Left lung (tissue), 10 donors: ENCODE results near the gene PPP2R2C. TPM values are rescaled to one million over a fixed set of nuclear protein-coding genes. Genes with fewer than 3 reads are reported as not detected.

Experiments used
- ATAC-seq: fragments of 200-7000 bp; cut with Tn5 transposase; one replicate; pipeline ENCODE4 v1.9.1; 2020; ENCODE audit warnings: moderate library complexity
- DNase-seq, 4 donors: peaks; one replicate each; pipeline ENCODE4 v3.0.0-alpha.2; 2013 to 2020
- H3K27ac ChIP-seq, 2 donors: fragments of 200-600 bp; sonication (generic) in 1 of 2; one replicate each; pipeline versions ENCODE4 v1.5.0 to v1.8.0; 2020 to 2021
- H3K27me3 ChIP-seq, 2 donors: fragments of 200-600 bp; sonication (generic) in 1 of 2; one replicate each; pipeline versions ENCODE4 v1.5.0 to v1.8.0; 2020 to 2021
- H3K36me3 ChIP-seq, 2 donors: fragments of 200-600 bp; sonication (generic) in 1 of 2; one replicate each; pipeline versions ENCODE4 v1.5.0 to v1.8.0; 2020 to 2021
- H3K4me1 ChIP-seq, 2 donors: fragments of 200-600 bp; one replicate each; pipeline ENCODE4 v1.8.0; 2021
- H3K4me3 ChIP-seq, 2 donors: fragments of 200-600 bp; sonication (generic) in 1 of 2; one replicate each; pipeline versions ENCODE4 v1.5.0 to v1.8.0; 2020 to 2021; ENCODE audit warnings: mild to moderate bottlenecking in 1 of 2
- H3K9me3 ChIP-seq, 2 donors: fragments of 200-600 bp; sonication (generic) in 1 of 2; one replicate each; pipeline versions ENCODE4 v1.5.0 to v1.8.0; 2020 to 2021
- CTCF ChIP-seq, 2 donors: fragments of 200-600 bp; sonication (generic) in 1 of 2; IDR thresholded peaks; one replicate each; pipeline versions ENCODE4 v1.5.0 to v1.8.0; 2021; ENCODE audit warnings: antibody characterized with exemption in 2 of 2
- intact Hi-C, 2 donors: fragments of 100-400 bp; cut with DNase I; formaldehyde crosslinking; loops; one replicate each; pipeline versions ENCODE4 v1.11.2 to v1.14.2; 2022
- polyA plus RNA-seq, 6 donors: library from polyadenylated mRNA; unstranded; fragments of 120-200 nt; gene quantifications; one replicate each; pipeline ENCODE4 v1.2.1, GENCODE V29; 2013; ENCODE audit not compliant: insufficient read length in 6 of 6
- total RNA-seq, 2 donors: library from RNA; stranded (reverse); fragmentation: NEBNext Ultra II Directional; extraction: Animal tissue kit (Norgen Biotek cat#: 25700); gene quantifications; one replicate each; pipeline ENCODE4 v1.2.1, GENCODE V29; 2021
- donor health status: DM: no; HTN: yes; CAD: no.
- donor health status: DM: no; HTN: no; CAD: no.

PPP2R2C gene
- total and polyA plus RNA-seq, 8 donors = 0.29 to 0.50 (median 0.43) TPM; not detected in 1

DNA sequence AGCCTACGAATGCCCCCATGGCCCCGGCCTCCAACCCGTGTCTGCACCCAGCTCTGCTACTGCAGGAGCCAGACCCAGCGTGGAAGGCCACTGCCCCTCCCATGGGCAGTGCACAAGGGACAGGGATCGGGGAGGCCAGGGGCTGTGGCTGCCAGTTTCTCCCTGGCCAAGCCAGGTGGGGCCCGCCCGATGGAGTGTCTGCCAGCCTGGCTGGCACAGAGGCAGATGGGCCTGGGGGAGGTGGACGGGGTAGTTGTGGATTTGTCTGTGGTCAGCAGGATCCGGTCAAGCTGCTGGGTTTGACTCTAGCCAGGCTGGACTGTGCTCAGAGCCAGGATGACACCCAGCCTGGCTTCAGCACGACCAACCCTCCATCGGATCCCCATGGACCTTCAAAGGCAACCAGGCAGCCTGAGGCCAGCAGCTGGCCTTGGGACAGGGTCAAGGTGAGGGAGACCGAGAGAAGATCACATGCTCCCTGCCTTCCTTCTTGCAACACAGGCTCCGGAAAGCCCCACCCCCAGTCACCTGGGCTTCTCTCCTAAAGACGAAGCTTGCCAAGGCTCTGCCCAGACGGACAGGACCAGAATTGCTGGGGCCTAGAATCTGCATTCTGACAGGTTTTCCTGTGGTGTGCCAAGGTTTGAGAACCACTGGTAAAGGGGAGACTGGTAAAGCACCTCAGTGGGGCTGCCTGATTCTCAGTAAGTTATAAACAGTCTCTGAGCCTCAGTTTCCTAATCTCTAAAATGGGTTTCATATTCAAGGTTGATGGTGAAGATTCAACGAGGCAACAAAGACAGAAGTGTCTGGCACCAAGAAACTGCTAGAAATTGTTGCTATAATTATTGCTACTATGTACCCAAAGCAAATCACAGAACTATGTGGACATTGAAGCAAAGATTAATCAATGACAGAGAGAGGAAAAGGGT is 78.6 kb downstream of the PPP2R2C start:
- H3K27me3 ChIP-seq = peaks cover 0 to 64% of the 10 kb centered on the region in 2 donors
- no peak overlapping the region for H3K4me3 ChIP-seq
- no peaks in the 10 kb centered on the region for H3K36me3 ChIP-seq
- no peak for TF ChIP-seq CTCF (IDR thresholded peaks at IDR 0.05)
- no peak overlapping the region for H3K27ac ChIP-seq
- no peaks in the 10 kb centered on the region for H3K9me3 ChIP-seq
- DNase-seq = peak in 1 of 4 donors; percentile 68
- no peak for ATAC-seq
- no peaks in the 10 kb centered on the region for H3K4me1 ChIP-seq
- intact Hi-C loops = no loop called here

- H3K4me1 ChIP-seq = no peaks in the 10 kb centered on the region
- no peak for TF ChIP-seq CTCF (IDR thresholded peaks at IDR 0.05)
- H3K4me3 ChIP-seq = no peak overlapping the region
- intact Hi-C loops = no loop called here
- peaks cover 0 to 71% of the 10 kb centered on the region in 2 donors for H3K27me3 ChIP-seq
- no peak for ATAC-seq
- H3K27ac ChIP-seq = no peak overlapping the region
- no peaks in the 10 kb centered on the region for H3K9me3 ChIP-seq
- DNase-seq = no peak
- H3K36me3 ChIP-seq = no peaks in the 10 kb centered on the region
These were observed 79.3 kb downstream of the PPP2R2C start for GRCh38 chr4:6393066-6393465.

DNA sequence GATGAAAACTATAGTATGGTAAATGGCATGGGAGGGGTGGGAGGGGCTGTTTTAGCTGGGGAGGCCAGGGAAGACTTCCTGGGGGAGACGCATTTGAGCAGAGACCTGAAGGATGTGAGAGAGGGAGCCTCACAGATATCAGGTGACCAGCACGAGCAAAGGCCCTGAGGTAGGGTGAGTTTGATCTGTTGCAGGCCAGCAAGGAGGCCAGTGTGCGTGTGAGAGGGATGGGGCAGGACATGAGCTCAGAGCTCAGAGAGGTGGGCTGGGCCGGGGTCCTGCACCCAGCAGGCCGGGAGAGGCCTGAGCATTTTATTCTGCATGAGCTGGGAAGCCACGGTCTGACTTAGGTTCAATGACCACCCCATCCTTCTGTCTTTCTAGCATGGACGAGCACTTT is 80.0 kb downstream of the PPP2R2C start:
- Histone ChIP-seq H3K4me1 (no peaks in the 10 kb centered on the region), H3K27ac (no peak overlapping the region), H3K9me3 (no peaks in the 10 kb centered on the region), H3K4me3 (no peak overlapping the region), H3K36me3 (no peaks in the 10 kb centered on the region), H3K27me3 (peaks cover 0 to 73% of the 10 kb centered on the region in 2 donors)
- DNase-seq (peak in 1 of 4 donors; percentile 35), ATAC-seq (no peak)
- no peak for TF ChIP-seq CTCF (IDR thresholded peaks at IDR 0.05)
- intact Hi-C loops = no loop called here

DNA sequence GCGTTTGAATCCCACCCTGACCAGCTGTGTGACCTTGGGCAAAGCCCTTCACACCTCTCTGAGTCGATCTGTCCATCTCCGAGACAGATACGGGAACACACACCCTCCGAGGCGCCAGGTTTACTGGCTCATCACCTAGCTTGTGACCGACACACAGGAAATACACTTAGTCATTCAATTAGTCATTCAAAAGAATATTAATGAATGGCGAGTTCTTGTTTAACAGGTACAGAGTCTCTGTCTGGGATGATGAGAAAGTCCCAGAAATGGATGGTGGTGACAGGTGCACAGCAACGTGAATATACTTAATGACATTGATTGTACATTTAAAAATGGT is 80.6 kb downstream of the PPP2R2C start:
- peaks cover 0 to 67% of the 10 kb centered on the region in 2 donors for H3K27me3 ChIP-seq
- no peaks in the 10 kb centered on the region for H3K9me3 ChIP-seq
- H3K27ac ChIP-seq = no peak overlapping the region
- H3K4me1 ChIP-seq = no peaks in the 10 kb centered on the region
- intact Hi-C loops = no loop called here
- H3K4me3 ChIP-seq = no peak overlapping the region
- no peak for TF ChIP-seq CTCF (IDR thresholded peaks at IDR 0.05)
- ATAC-seq (no peak), DNase-seq (no peak)
- no peaks in the 10 kb centered on the region for H3K36me3 ChIP-seq

DNA sequence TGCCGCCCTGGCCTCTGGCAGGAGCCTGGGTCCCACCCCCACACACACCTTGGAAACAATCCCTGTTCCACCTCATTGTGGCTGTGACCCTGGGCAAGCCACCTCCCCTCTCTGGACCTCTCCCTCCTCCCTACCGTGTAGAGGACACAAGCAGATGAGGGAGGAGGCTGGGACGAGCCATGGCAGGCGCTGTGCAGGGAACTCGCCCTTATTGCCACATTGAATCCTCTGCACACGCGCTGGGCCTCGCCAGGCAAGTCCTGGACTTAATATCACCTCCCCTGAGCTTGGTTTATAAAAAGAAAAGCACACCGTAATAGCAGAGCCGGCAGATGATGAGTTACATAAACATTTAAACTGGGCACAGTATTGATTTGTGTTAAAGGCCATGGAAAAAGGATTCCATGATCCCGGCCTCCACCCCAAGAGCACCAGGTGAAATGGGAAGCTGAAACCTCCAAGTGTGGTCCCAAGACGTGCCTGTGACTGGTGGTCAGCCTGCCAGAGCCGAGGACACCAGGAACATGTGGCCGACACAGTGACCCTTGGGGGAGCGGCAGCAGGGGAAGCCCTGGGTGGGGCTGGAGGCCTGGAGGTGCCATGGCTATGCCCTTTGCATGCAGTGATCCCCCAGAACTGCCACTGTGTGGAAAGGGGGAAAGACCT is 81.1 kb downstream of the PPP2R2C start:
- TF ChIP-seq CTCF (IDR thresholded peaks at IDR 0.05) = no peak
- no peak overlapping the region for H3K27ac ChIP-seq
- H3K27me3 ChIP-seq = peaks cover 0 to 62% of the 10 kb centered on the region in 2 donors
- intact Hi-C loops = no loop called here
- ATAC-seq (no peak), DNase-seq (peak in 1 of 4 donors; percentile 69)
- no peaks in the 10 kb centered on the region for H3K9me3 ChIP-seq
- H3K4me3 ChIP-seq = no peak overlapping the region
- no peaks in the 10 kb centered on the region for H3K36me3 ChIP-seq
- H3K4me1 ChIP-seq = no peaks in the 10 kb centered on the region
